AG09309 (cell line): Measurements from ENCODE around the gene SEC62.

ENCODE experiments used
- DNase-seq: peaks from one replicate; pipeline ENCODE4 v3.0.0-alpha.2; 2010; ENCODE audit warnings: low read depth
- H3K4me3 ChIP-seq: 2 replicates; pipeline ENCODE4 v1.5.1; 2011; ENCODE audit warnings: mild to moderate bottlenecking, low read depth, low read length, moderate library complexity; ENCODE audit not compliant: control insufficient read depth
- CTCF ChIP-seq: IDR thresholded peaks from 2 replicates; pipeline ENCODE4 v1.5.1; 2011; ENCODE audit warnings: mild to moderate bottlenecking, low read depth, low read length, inconsistent platforms; ENCODE audit not compliant: insufficient read depth, control insufficient read depth; ENCODE audit errors: missing control alignments

Gene SEC62

GRCh38 chr3:170024581-170024980 lies 58.0 kb downstream of the SEC62 start:
- no peak for TF ChIP-seq CTCF
- no peak for DNase-seq
- H3K4me3 ChIP-seq, result no peak overlapping the region

GRCh38 chr3:170027233-170028102 lies 60.9 kb downstream of the SEC62 start:
- TF ChIP-seq CTCF, result no peak
- no peak for DNase-seq
- H3K4me3 ChIP-seq, result no peak overlapping the region

GRCh38 chr3:170033489-170033888 lies 66.9 kb downstream of the SEC62 start:
- no peak for DNase-seq
- TF ChIP-seq CTCF, result no peak

GRCh38 chr3:170037463-170038433 lies 71.1 kb downstream of the SEC62 start, which contains the start of gene GPR160:
Gene GPR160 (plus strand): TSS chr3:170037995. CDS start chr3:170083973, 45,978 bp downstream.
- peak; percentile 64 for TF ChIP-seq CTCF
- no peak for DNase-seq
- H3K4me3 ChIP-seq, result peak within 1 kb of the TSS; percentile 37

More at GRCh38 chr3:170033489-170033888, 66.9 kb downstream of the SEC62 start:
- H3K4me3 ChIP-seq, result no peak overlapping the region

- no peak for TF ChIP-seq CTCF
- DNase-seq, result no peak
These were observed 72.0 kb downstream of the SEC62 start for GRCh38 chr3:170038434-170039110.

GRCh38 chr3:170040418-170040817 lies 73.8 kb downstream of the SEC62 start:
- no peak overlapping the region for H3K4me3 ChIP-seq
- DNase-seq, result no peak
- TF ChIP-seq CTCF, result no peak

More at GRCh38 chr3:170038434-170039110, 72.0 kb downstream of the SEC62 start:
- peak overlapping the region; percentile 37 for H3K4me3 ChIP-seq
